GM13976 (cell line): ENCODE results near the gene CNN2.

Source experiments
- DNase-seq: peaks from one replicate; pipeline ENCODE4 v3.0.0; 2012; ENCODE audit warnings: low spot score
- CTCF ChIP-seq: IDR thresholded peaks from 2 replicates; pipeline ENCODE4 v1.5.1; 2012; ENCODE audit warnings: borderline replicate concordance, mild to moderate bottlenecking; ENCODE audit not compliant: insufficient read depth; ENCODE audit errors: extremely low read depth, missing control alignments, control extremely low read depth
- in situ Hi-C: fragments of 300-500 bp; cut with MboI; formaldehyde crosslinking; loops from one replicate; pipeline ENCODE4 v1.12.0; 2022; ENCODE audit warnings: low sequenced_read_pairs, mixed read lengths, inconsistent platforms; ENCODE audit not compliant: unreplicated experiment

The CNN2 gene

DNA sequence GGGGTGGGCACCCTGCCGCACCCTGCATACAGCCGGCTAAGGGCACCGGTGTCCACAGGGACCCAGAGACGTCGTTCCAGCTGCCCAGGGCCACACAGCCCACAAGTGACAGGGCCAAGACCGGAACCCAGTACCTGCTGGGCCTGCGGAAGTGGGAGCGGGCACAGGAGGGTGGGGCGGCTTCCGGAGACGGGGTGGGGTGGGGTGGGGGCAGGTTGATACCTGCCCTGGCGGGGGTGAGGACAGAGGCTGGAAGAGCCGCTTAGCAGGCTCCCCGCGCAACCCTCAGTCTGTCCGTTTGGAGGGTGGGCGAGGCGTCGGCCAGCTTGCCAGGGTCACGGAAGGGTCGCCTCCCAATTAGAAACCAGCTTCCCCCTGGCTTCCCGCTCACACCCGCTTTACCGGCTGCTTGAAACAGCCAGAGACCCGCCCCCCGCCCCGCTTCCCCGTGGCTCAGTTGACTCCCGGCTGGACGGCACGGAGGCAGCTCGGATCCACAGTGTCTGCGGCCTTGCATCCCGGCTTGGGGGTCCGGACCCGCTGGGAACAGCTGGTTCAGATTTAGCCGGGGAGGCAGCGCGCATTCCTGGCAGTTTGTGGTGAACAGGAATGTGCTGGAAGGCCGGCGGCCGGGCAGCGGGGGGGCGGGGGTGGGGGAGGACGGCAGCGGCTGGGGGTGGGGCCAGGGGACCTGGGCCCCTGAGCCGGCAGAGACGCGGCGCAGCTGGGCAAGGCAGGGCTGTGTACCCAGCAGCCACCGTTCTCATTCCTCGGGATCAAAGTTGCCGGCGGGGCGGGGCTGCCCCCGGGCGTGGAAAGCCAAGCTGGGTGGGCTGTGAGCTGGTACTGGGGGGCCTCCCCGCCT lies 1.9 kb downstream of the CNN2 start:
- in situ Hi-C loops, result no loop called here
- TF ChIP-seq CTCF, result no peak
- peak; percentile 73 for DNase-seq

GRCh38 chr19:1032264-1032867 lies 6.0 kb downstream of the CNN2 start:
- no peak for DNase-seq
- TF ChIP-seq CTCF, result no peak
- in situ Hi-C loops, result no loop called here

- DNase-seq, result no peak
- TF ChIP-seq CTCF, result peak; percentile 18
- in situ Hi-C loops, result no loop called here
Measured at GRCh38 chr19:1035998-1036621, 9.7 kb downstream of the CNN2 start.

- in situ Hi-C loops, result no loop called here
- DNase-seq, result no peak
- TF ChIP-seq CTCF, result no peak
Measured at GRCh38 chr19:1037621-1038064, 11.2 kb downstream of the CNN2 start.

DNA sequence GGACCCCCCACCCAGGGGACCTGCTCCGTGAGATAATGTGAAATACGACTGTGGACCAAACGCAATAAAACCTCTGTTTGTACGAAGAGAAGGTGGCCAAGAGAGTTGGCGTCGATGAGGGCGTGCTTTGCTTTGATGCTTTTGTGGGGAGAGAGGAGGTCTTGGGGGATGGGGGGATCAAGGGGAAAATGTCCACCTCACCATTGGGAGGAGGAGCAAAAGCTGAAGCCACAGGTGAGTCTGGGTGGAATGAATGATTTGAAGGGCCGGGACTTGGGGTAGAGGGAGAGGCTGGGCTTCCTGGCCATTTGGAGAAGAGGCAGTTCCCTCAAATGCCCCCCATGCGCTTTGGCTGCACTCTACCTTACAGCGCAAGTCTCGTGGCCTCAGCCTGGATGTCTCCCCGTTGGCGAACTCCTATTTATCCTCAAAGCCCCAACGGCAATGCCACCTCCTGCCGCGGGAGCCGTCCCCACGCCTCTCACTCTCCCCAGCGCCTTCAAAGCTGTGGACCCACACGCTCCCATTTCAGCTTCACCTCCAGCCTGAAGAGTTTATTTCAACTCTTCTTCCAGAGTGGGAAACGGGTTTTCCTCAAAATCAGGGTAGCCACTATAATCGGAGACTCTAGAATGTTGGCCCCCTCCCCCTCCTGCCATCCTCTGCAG lies 12.7 kb downstream of the CNN2 start:
- no peak for DNase-seq
- in situ Hi-C loops, result no loop called here
- TF ChIP-seq CTCF, result no peak
